K562 (cell line): ENCODE measurements around the gene SMCHD1. TPM values are rescaled to one million over a fixed set of nuclear protein-coding genes. Genes with fewer than 3 reads are reported as not detected.

Experiments used
- ARID2 ChIP-seq: fragments of 450-650 bp; IDR thresholded peaks from 2 replicates; pipeline ENCODE4 v1.6.1; 2017; ENCODE audit warnings: antibody characterized with exemption, mild to moderate bottlenecking
- HDAC3 ChIP-seq: fragments of 450-650 bp; IDR thresholded peaks from 2 replicates; pipeline ENCODE4 v1.6.1; 2018; ENCODE audit warnings: borderline replicate concordance, mild to moderate bottlenecking, moderate library complexity; ENCODE audit not compliant: partially characterized antibody
- ID3 ChIP-seq, 2 experiments: fragments of 250-450 bp in 1 of 2; fragments of 450-650 bp in 1 of 2; sonication (Bioruptor Pico) in 1 of 2; IDR thresholded peaks; 2 replicates each; pipeline versions ENCODE4 v1.6.1 to v1.8.0; 2016 to 2021; ENCODE audit warnings: mild to moderate bottlenecking in 2 of 2, moderate library complexity in 2 of 2, missing compliant biosample characterization in 1 of 2, missing genetic modification characterization in 1 of 2
- ILK ChIP-seq: fragments of 450-650 bp; IDR thresholded peaks from 2 replicates; pipeline ENCODE4 v1.6.1; 2016; ENCODE audit warnings: missing genetic modification characterization, low read depth, mild to moderate bottlenecking, missing compliant biosample characterization, moderate library complexity, borderline replicate concordance
- NBN ChIP-seq: fragments of 450-650 bp; IDR thresholded peaks from 2 replicates; pipeline ENCODE4 v1.6.1; 2016; ENCODE audit warnings: low read depth, mild to moderate bottlenecking
- POLR2G ChIP-seq: fragments of 200-400 bp; formaldehyde crosslinking; IDR thresholded peaks from 2 replicates; pipeline ENCODE4 v1.6.1; 2017; ENCODE audit warnings: low read depth, mild to moderate bottlenecking, antibody characterized with exemption, low read length, moderate library complexity
- RBM17 ChIP-seq: fragments of 200-400 bp; formaldehyde crosslinking; IDR thresholded peaks from 2 replicates; pipeline ENCODE4 v1.6.1; 2017; ENCODE audit warnings: low read depth, mild to moderate bottlenecking, low read length, borderline replicate concordance
- SPI1 ChIP-seq: IDR thresholded peaks from 2 replicates; pipeline ENCODE4 v1.6.1; 2011; ENCODE audit warnings: low read depth, low read length, control low read depth, borderline replicate concordance
- TRIM25 ChIP-seq: fragments of 450-650 bp; IDR thresholded peaks from 2 replicates; pipeline ENCODE4 v1.7.0; 2016; ENCODE audit warnings: borderline replicate concordance
- ZBED1 ChIP-seq: IDR thresholded peaks from 2 replicates; pipeline ENCODE4 v1.6.1; 2014
- ZFP1 ChIP-seq: fragments of 450-650 bp; formaldehyde crosslinking; IDR thresholded peaks from 2 replicates; pipeline ENCODE4 v1.4.0; 2020; ENCODE audit warnings: mild to moderate bottlenecking, mixed read lengths
- ZNF146 ChIP-seq: IDR thresholded peaks from one replicate; pipeline ENCODE4 v1.6.1; 2018; ENCODE audit warnings: missing compliant biosample characterization; ENCODE audit not compliant: unreplicated experiment
- ZNF583 ChIP-seq: fragments of 250-450 bp; sonication (Bioruptor Pico); IDR thresholded peaks from 2 replicates; pipeline ENCODE4 v1.4.0; 2020
- ZNF77 ChIP-seq: fragments of 250-450 bp; sonication (Bioruptor Pico); IDR thresholded peaks from 2 replicates; pipeline ENCODE4 v1.5.0; 2020
- polyA plus RNA-seq, 8 experiments: library from polyadenylated mRNA; depleted of rRNA in 4 of 8; stranded (reverse) in 5 of 8; unstranded in 3 of 8; fragments of >200 nt; fragmentation: Nextera tagmentation in 2 of 8; fragmentation: Illumina TruSeq in 1 of 8; extraction: Ambion mirVana in 2 of 8; extraction: Trizol in 1 of 8; gene quantifications; 2 replicates each; pipeline versions ENCODE4 v1.2.1 to v1.2.3, GENCODE V29; 2011 to 2014; ENCODE audit warnings: inconsistent platforms in 1 of 8, missing spikeins in 1 of 8
- total RNA-seq, 7 experiments: library from RNA; depleted of rRNA in 6 of 7; stranded (reverse); fragments of >200 nt in 6 of 7; fragmentation: Illumina TruSeq in 2 of 7; extraction: Trizol in 2 of 7; gene quantifications; 2 replicates each; pipeline versions ENCODE4 v1.2.1 to v1.2.3, GENCODE V29; 2011 to 2021; ENCODE audit warnings: low replicate concordance in 1 of 7
- TF ChIP-seq, protein P1 (sequence below): sonication (generic); formaldehyde crosslinking; IDR thresholded peaks from 2 replicates; pipeline ENCODE4 v1.8.0; 2023; ENCODE audit warnings: missing genetic modification reagents, mild to moderate bottlenecking, borderline replicate concordance
- TF ChIP-seq, protein P2 (sequence below): IDR thresholded peaks from 2 replicates; pipeline ENCODE4 v1.6.1; 2012; ENCODE audit warnings: low read depth, low read length, improper control_type of control experiment, borderline replicate concordance
- TF ChIP-seq, protein P3 (sequence below): fragments of 250-450 bp; sonication (Bioruptor Pico); IDR thresholded peaks from 2 replicates; pipeline ENCODE4 v1.6.1; 2021; ENCODE audit warnings: mild to moderate bottlenecking
- TF ChIP-seq, protein P4 (sequence below): sonication (generic); formaldehyde crosslinking; IDR thresholded peaks from 2 replicates; pipeline ENCODE4 v1.8.0; 2022; ENCODE audit warnings: mild to moderate bottlenecking, missing genetic modification reagents

SMCHD1 gene
- total and polyA plus RNA-seq, 9 of the 15 experiments (the other 6 are each of a cell fraction or from before 2014, with no cell fraction given), result 6.3 to 144 (median 72.7) TPM

GRCh38 chr18:2655954-2656236, 369 bp downstream of the SMCHD1 start (continued):
- TF ChIP-seq, protein P1, sequence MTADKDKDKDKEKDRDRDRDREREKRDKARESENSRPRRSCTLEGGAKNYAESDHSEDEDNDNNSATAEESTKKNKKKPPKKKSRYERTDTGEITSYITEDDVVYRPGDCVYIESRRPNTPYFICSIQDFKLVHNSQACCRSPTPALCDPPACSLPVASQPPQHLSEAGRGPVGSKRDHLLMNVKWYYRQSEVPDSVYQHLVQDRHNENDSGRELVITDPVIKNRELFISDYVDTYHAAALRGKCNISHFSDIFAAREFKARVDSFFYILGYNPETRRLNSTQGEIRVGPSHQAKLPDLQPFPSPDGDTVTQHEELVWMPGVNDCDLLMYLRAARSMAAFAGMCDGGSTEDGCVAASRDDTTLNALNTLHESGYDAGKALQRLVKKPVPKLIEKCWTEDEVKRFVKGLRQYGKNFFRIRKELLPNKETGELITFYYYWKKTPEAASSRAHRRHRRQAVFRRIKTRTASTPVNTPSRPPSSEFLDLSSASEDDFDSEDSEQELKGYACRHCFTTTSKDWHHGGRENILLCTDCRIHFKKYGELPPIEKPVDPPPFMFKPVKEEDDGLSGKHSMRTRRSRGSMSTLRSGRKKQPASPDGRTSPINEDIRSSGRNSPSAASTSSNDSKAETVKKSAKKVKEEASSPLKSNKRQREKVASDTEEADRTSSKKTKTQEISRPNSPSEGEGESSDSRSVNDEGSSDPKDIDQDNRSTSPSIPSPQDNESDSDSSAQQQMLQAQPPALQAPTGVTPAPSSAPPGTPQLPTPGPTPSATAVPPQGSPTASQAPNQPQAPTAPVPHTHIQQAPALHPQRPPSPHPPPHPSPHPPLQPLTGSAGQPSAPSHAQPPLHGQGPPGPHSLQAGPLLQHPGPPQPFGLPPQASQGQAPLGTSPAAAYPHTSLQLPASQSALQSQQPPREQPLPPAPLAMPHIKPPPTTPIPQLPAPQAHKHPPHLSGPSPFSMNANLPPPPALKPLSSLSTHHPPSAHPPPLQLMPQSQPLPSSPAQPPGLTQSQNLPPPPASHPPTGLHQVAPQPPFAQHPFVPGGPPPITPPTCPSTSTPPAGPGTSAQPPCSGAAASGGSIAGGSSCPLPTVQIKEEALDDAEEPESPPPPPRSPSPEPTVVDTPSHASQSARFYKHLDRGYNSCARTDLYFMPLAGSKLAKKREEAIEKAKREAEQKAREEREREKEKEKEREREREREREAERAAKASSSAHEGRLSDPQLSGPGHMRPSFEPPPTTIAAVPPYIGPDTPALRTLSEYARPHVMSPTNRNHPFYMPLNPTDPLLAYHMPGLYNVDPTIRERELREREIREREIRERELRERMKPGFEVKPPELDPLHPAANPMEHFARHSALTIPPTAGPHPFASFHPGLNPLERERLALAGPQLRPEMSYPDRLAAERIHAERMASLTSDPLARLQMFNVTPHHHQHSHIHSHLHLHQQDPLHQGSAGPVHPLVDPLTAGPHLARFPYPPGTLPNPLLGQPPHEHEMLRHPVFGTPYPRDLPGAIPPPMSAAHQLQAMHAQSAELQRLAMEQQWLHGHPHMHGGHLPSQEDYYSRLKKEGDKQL, result 0 out of 2 replicates have a peak, but pooled peaks have one; percentile 39
- no peak for TF ChIP-seq ZNF583 (CRISPR knock-in tag)
- TF ChIP-seq HDAC3, result no peak
- no peak for TF ChIP-seq ZNF77 (CRISPR knock-in tag)
- no peak; the same call in none of the 2 replicates for TF ChIP-seq POLR2G
- TF ChIP-seq ZFP1 (CRISPR knock-in tag), result no peak
- no peak for TF ChIP-seq RBM17
- TF ChIP-seq, protein P2, sequence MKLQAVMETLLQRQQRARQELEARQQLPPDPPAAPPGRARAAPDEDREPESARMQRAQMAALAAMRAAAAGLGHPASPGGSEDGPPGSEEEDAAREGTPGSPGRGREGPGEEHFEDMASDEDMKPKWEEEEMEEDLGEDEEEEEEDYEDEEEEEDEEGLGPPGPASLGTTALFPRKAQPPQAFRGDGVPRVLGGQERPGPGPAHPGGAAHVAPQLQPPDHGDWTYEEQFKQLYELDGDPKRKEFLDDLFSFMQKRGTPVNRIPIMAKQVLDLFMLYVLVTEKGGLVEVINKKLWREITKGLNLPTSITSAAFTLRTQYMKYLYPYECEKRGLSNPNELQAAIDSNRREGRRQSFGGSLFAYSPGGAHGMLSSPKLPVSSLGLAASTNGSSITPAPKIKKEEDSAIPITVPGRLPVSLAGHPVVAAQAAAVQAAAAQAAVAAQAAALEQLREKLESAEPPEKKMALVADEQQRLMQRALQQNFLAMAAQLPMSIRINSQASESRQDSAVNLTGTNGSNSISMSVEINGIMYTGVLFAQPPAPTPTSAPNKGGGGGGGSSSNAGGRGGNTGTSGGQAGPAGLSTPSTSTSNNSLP, result no peak
- no peak for TF ChIP-seq ID3 (CRISPR knock-in tag; IDR thresholded peaks at IDR 0.05)
- TF ChIP-seq ID3 (tag; IDR thresholded peaks at IDR 0.05), result no peak
- peak; percentile 11; the same call in 1 of the 2 replicates for TF ChIP-seq ZBED1
- TF ChIP-seq, protein P3, sequence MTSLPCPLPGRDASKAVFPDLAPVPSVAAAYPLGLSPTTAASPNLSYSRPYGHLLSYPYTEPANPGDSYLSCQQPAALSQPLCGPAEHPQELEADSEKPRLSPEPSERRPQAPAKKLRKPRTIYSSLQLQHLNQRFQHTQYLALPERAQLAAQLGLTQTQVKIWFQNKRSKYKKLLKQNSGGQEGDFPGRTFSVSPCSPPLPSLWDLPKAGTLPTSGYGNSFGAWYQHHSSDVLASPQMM, result no peak
- no peak for TF ChIP-seq TRIM25
- no peak for TF ChIP-seq ARID2
- TF ChIP-seq, protein P4, sequence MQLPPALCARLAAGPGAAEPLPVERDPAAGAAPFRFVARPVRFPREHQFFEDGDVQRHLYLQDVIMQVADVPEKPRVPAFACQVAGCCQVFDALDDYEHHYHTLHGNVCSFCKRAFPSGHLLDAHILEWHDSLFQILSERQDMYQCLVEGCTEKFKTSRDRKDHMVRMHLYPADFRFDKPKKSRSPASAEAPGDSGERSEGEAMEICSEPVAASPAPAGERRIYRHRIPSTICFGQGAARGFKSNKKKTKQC (CRISPR knock-in tag), result 0 out of 2 replicates have a peak, but pooled peaks have one; percentile 23
- TF ChIP-seq SPI1, result no peak
- TF ChIP-seq ILK (tag), result no peak
- peak; percentile 3 for TF ChIP-seq ZNF146 (CRISPR knock-in tag)
- no peak for TF ChIP-seq NBN
